ENCODE data around the gene ZNF530. TPM values are rescaled to one million over a fixed set of nuclear protein-coding genes. Genes with fewer than 3 reads are reported as not detected.

The ZNF530 gene
- total RNA-seq, 1 donor from 2014 or later = 7.2 TPM

DNA sequence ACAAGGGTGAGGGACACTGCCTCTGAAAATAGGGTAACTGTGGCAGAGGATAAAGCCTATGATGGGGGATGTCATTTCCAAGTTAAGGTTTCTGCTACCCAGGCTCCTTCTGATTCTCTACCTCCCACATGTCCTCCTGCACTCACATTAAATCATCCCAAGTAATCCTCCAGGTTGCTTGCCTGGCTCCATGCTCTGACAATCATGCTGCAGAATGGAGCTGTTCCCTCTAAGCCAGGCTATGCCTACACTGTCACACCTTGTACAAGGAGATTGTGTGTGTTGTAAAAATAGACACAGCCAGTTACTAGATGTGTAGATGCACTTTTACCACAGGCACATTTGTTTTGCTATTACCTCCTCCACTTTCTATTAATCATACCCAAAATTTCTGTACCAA, 29.0 kb upstream of the ZNF530 start:
- TF ChIP-seq, protein P1, sequence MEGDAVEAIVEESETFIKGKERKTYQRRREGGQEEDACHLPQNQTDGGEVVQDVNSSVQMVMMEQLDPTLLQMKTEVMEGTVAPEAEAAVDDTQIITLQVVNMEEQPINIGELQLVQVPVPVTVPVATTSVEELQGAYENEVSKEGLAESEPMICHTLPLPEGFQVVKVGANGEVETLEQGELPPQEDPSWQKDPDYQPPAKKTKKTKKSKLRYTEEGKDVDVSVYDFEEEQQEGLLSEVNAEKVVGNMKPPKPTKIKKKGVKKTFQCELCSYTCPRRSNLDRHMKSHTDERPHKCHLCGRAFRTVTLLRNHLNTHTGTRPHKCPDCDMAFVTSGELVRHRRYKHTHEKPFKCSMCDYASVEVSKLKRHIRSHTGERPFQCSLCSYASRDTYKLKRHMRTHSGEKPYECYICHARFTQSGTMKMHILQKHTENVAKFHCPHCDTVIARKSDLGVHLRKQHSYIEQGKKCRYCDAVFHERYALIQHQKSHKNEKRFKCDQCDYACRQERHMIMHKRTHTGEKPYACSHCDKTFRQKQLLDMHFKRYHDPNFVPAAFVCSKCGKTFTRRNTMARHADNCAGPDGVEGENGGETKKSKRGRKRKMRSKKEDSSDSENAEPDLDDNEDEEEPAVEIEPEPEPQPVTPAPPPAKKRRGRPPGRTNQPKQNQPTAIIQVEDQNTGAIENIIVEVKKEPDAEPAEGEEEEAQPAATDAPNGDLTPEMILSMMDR (IDR thresholded peaks at IDR 0.05; ENCODE audit: unreplicated experiment) = no peak
- H3K36me3 Mint-ChIP-seq (ENCODE audit: low read depth, unreplicated experiment) = peaks cover 66% of the 10 kb centered on the region
- H3K27ac Mint-ChIP-seq (ENCODE audit: unreplicated experiment) = no peak overlapping the region
- DNase-seq (ENCODE audit: low spot score) = no peak
- peaks cover 78% of the 10 kb centered on the region for H3K9me3 Mint-ChIP-seq (ENCODE audit: unreplicated experiment)
- no peaks in the 10 kb centered on the region for H3K4me1 Mint-ChIP-seq (ENCODE audit: unreplicated experiment)
- peaks cover 13% of the 10 kb centered on the region for H3K27me3 Mint-ChIP-seq (ENCODE audit: unreplicated experiment)
- H3K4me3 Mint-ChIP-seq (ENCODE audit: unreplicated experiment) = peak overlapping the region; percentile 70

DNA sequence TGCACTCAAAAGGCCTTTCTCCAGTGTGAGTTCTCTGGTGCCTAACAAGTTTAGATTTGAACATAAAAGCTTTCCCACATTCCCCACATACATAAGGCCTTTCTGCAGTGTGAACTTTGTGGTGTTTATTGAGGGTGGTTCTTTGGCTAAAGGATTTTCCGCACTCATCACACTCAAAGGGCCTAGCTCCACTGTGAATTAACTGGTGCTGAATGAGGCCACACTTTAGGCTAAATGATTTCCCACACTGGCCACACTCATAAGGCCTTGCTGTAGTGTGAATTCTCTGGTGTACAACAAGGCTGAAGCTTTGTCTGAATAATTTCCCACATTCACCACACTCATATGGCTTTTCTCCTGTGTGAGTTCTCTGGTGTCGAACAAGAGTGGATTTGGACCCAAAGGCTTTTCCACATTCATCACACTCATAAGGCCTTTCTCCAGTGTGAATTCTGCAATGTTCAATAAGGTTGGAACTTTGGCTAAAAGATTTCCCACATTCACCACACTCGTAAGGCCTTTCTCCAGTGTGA, 27.2 kb upstream of the ZNF530 start:
- Mint-ChIP-seq H3K9me3 (ENCODE audit: unreplicated experiment) (peaks cover 77% of the 10 kb centered on the region), H3K4me3 (ENCODE audit: unreplicated experiment) (peak overlapping the region; percentile 86), H3K4me1 (ENCODE audit: unreplicated experiment) (no peaks in the 10 kb centered on the region), H3K27ac (ENCODE audit: unreplicated experiment) (no peak overlapping the region), H3K27me3 (ENCODE audit: unreplicated experiment) (peaks cover 21% of the 10 kb centered on the region), H3K36me3 (ENCODE audit: low read depth, unreplicated experiment) (peaks cover 76% of the 10 kb centered on the region)
- DNase-seq (ENCODE audit: low spot score) = no peak
- TF ChIP-seq, protein P1 (IDR thresholded peaks at IDR 0.05; ENCODE audit: unreplicated experiment) = no peak

DNA sequence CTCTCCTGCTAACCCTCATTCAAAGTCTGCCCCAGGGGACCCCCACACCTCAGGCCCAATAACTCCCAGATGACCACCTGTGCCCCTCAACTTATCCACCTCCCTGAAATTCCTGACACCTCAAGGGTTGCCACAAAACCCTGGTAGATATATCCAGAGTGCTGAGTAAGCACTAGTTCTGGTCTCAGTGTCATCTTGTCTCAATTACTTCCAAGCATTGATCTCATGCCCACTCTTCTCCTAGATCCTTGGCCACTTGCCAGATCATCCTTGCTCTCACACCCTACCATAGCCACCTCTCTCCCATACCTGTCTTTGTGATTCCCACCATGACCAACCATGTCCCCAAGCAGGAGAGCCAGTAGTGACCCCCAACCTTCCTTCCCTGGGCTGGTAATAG, 23.0 kb upstream of the ZNF530 start:
- Mint-ChIP-seq H3K9me3 (ENCODE audit: unreplicated experiment) (peaks cover 64% of the 10 kb centered on the region), H3K27me3 (ENCODE audit: unreplicated experiment) (peaks cover 13% of the 10 kb centered on the region), H3K36me3 (ENCODE audit: low read depth, unreplicated experiment) (peaks cover 66% of the 10 kb centered on the region), H3K4me1 (ENCODE audit: unreplicated experiment) (peaks cover 6% of the 10 kb centered on the region), H3K27ac (ENCODE audit: unreplicated experiment) (peak overlapping the region; percentile 43), H3K4me3 (ENCODE audit: unreplicated experiment) (peak overlapping the region; percentile 92)
- TF ChIP-seq, protein P1 (IDR thresholded peaks at IDR 0.05; ENCODE audit: unreplicated experiment) = no peak
- no peak for DNase-seq (ENCODE audit: low spot score)

DNA sequence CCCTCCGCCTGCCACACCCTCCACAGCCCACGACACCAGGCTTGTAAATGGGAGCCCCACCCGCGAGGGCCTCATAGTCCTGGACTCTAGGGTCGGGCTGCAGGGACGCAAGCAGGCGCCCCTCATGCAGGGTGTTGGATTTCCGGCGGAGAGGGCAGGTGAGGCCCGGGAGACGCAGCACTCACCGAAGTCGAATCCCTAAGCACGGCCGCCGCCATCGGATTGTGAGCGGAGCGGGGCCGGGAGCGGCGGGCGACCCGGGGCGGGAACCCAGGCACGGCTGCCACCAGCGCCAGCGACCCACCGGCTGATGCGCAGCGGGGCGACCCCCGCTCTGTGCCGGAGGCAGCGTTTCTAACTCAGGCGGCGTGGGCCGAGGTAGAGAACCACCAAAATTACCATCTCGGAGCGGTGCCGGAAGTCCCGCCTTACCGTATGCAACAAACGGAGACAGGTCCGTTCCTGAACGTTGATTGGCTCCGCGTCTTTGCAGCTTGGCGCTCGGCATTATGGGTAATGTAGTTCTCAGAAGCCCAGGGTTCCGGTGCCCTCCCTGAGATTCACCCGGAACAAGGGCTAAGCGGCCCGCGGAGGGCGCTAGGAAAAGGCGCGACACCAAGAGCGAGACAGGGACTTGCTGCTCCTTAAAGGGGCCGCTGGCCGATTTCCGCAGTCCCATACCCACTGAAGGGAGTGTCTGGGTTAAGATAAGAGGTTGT, 21.0 kb upstream of the ZNF530 start, which contains the start of gene ZNF416:
TSS of gene ZNF416 (minus strand) at position 425 of the 719 bp plus-strand sequence. CDS start at position 218, 207 bp downstream.
- DNase-seq (ENCODE audit: low spot score) = peak; percentile 90
- Mint-ChIP-seq H3K36me3 (ENCODE audit: low read depth, unreplicated experiment) (peaks cover 46% of the 10 kb centered on the region), H3K27ac (ENCODE audit: unreplicated experiment) (no peak within 1 kb of the TSS)

More for the DNA sequence above, 21.0 kb upstream of the ZNF530 start, which contains the start of gene ZNF416:
- H3K9me3 Mint-ChIP-seq (ENCODE audit: unreplicated experiment) = peaks cover 45% of the 10 kb centered on the region
- H3K27me3 Mint-ChIP-seq (ENCODE audit: unreplicated experiment) = peaks cover 11% of the 10 kb centered on the region
- TF ChIP-seq, protein P1 (IDR thresholded peaks at IDR 0.05; ENCODE audit: unreplicated experiment) = no peak
- peaks cover 6% of the 10 kb centered on the region for H3K4me1 Mint-ChIP-seq (ENCODE audit: unreplicated experiment)
- peak within 1 kb of the TSS; percentile 92 for H3K4me3 Mint-ChIP-seq (ENCODE audit: unreplicated experiment)

Data from endothelial cell (in vitro differentiated cells).